SIG-M5 treated with dmso at 0.1 percent for 504 hours (cell line): ENCODE results near the gene CDK14.

Experiments used
- DNase-seq: peaks from one replicate; lab custom pipeline; 2025; ENCODE audit not compliant: unreplicated experiment; lab: John Stamatoyannopoulos, UW

The CDK14 gene

DNA sequence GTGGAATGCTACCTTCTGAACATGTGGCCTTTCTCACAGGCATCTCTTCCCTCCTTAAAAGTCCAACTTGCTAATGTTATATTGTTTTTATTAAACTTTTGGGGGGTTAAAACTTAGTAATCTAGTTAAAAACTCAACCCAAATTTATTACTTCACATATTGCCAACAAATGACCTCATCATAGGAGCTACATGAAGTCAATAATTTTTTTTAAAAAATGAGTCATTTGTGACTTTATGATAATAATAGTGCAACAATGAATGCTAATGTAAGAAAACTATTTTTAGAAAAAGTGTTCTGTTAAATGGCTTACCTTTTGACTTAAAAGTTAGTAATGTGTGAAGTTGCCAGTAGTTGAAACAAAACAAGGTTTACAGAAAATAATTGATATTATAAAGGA, 342.2 kb downstream of the CDK14 start:
- DNase-seq, result no peak

DNA sequence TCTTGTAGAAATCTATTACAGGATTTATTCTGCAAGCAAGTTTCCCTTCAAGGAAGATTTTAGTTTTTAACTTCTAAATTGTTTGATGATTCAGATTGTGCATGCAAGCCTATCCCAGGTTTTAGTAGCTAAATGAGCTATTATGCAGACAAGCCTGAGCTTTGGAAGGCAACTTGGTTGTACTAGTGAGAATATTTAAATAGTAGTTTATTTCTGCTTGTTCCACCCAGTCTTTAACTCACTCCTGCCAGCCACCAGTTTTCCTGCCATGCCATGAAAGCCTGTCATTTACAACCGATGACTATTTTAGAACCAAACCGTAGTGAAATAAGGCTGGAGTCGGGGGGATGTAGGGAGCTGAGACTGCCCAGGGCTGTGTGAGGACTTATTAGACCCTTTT, 343.5 kb downstream of the CDK14 start:
- no peak for DNase-seq

DNA sequence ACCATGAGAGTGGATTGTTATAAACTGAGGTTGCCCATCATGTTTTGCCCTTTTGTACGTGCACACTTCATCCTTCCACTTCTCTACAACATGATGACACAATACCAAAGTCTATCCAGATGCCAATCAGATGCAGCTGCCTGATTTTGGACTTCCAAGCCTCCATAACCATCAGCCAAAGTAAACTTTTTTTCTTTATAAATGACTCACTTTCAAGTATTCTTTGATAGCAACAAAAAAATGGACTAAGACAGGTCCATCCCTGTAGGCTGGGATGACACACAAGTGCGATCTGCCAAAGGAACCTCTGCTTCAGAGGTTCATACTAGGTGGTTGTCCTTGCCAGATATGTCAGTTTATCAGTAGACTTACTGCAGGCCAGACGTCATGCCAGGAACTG, 347.9 kb downstream of the CDK14 start:
- no peak for DNase-seq

DNA sequence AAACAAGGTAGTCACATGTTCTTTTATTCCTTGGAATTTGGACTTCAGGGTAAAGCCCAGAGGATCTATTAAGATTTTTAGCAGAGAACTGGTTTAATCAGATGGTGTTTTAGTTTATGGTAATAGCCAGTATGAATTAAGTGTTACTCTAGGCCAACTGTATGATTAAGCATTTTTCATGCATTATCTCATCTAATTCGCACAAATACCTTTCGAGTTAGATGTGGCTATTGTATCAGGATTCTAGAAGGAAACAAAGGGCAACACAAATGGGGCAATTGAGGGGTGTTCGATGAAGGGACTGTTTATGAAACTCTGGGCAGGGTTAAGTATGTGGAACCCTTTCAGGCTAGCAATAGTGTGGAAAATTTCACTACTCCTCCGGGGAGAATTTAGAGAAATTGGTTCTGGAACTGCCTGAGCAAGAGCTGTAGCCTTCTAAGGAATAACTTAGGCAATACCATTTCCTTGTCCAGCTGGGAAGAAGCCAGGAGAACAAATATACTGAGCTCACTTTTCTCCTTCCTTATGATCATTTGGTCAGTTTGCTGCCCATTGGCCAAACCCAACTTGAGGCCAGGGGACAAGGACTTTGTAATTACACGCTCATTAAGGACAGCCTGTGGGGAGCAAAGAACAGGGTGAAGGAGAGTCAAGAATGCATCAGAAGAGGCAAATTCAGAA, 349.1 kb downstream of the CDK14 start:
- no peak for DNase-seq

DNA sequence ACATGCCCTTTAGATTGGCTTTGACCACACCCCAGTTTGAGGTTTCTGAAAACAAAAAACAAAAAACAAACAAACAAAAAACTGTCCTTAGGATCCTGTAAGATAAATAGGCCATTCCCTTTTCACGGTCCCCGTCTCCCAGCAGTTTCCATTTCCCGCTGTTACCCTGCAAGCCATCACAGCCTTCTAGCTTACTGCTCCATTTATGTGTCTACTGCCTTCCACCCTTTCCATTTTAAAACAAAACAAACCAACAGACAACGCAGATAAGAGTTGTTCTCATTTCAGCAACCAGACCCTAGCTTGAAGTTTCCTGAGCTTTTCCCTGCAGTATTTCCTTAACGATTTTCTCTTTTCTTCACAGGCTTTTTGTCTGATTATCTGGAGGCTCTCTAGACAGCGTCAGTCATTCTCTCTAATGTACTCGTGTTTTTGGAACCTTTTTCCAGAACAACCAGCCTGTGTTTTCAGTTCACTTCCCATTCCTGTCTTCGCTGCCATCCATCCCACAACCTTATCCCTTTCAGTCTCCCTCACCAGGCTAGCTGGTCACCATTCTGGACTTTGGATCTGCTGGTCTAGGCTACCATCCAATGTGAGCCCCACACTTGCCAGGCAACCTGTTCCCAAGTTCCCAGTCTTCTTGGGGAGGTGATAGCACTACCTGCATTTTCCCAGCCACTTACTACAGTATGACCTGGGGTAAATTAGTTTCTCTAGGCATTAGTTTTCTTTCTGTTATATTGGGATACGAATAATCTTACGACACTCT, 350.8 kb downstream of the CDK14 start:
- DNase-seq, result no peak

DNA sequence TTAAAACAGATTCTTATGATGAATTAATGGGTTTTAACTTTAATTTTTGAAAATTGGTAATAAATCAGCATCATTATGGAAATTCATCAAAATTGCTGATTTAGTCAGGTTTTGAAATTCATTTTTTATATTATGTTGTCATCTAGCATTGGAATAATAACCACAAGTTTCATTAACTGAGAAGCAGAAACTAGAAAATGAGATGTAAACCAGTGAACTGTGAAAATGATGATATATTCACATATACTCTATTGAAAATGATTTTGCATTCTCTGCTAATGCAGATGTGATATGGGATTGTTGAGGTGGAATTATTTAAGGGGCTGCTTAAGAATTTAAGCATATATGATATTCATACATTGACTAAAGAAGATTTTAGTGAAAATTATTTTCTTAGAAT, 352.0 kb downstream of the CDK14 start:
- DNase-seq, result no peak

DNA sequence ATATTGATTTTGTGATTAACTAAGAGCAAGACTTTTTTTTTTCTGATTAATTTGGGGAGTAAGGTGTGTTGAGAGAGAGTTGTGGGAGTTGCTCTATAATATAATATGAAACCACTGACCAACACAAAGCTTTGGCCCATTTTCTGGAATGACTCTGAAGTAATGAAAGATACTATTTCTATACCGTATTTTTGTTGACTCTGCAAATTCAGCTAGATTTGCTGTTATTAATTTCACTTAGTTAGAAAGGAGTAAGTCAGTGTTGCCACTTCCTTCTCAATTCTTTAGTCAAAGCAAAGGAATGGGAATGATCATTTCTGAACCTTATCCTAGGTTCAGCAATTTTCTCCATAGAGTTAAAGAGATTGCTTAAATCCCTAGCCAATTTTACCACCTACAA, 355.1 kb downstream of the CDK14 start:
- DNase-seq, result no peak

DNA sequence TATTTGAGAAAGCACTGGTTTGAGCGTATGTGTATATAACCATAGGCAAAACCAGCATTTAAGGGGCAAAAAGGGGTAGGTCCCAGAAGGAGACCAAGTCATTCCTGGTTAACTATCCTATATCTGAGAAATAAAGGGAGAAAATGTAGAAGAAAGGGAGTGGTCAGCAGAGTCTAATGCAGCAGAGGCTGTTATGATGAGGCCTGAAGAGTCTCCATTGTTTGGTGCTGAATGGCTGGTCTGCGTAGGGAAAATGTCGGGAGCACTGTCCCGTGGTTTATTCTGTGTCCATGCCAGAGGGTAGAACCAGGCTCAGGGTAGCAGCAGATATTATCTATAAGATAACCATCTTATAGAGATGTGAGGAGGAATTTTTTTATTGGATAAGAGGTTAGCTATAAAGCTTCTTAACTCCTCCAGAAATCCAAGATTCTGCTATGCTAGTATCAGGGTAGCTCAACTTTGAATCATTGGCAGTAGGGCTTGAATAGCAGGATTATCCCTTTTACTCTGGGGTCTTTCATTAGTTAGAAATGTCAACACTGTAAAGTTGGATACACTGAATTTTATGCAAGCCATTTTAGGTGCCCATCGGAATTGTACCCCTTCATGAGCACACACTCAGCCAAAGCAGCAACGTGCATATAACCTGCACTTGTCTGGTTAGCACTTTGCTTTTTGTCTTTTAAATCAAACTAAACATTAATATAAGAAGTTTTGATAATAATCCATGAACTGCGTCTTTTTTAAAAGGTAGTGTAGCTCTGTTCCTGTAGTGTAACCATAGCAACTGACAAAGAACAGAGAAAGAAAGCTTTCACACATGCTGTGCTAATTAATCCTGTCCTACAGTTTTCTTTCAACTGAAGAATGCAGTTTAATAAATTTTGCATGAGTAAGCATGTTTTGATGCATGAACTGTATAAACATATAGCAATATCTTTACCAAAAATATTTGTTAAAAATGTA, 356.1 kb downstream of the CDK14 start:
- DNase-seq, result no peak

DNA sequence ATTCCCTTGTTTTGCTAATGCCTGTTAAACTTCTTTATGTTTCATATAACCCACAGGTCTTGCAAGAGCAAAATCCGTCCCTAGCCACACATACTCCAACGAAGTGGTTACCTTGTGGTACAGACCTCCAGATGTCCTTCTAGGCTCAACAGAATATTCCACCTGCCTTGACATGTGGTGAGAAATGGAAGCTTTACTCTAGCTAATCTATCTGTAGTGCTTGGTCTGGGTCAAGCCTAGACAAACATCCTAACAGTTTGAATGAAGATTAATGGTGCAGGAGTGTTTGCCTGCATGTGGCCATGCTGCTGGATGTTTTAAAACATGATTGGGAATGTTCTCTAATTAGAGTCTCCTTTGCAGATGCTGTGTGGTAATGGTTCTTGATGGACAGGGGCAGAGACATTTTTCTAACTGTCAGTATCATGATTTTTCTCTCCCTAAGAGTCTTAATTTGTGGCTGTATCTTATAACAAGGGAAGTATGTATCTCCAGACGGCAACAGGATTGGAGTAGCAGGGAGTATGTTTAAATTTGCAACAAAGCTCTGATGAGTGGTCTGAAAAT, 359.6 kb downstream of the CDK14 start:
- DNase-seq, result no peak

DNA sequence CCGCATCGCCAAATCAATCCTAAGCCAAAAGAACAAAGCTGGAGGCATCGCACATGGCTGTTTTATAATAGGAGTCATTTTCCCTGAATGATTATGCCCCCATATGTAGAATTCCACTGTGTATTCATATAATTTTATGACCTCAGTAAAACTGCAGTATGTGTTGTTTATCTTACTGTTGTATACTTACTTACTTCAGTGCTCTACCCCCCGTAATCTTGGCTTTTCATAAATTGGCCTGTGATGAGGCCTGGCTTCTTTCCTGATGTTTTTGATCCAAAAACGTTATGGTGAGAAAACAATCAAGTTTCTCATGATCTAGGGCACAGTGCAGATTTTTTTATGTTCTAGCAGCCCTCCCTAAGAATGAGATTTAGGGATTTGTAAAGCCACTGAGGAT, 361.8 kb downstream of the CDK14 start:
- no peak for DNase-seq

DNA sequence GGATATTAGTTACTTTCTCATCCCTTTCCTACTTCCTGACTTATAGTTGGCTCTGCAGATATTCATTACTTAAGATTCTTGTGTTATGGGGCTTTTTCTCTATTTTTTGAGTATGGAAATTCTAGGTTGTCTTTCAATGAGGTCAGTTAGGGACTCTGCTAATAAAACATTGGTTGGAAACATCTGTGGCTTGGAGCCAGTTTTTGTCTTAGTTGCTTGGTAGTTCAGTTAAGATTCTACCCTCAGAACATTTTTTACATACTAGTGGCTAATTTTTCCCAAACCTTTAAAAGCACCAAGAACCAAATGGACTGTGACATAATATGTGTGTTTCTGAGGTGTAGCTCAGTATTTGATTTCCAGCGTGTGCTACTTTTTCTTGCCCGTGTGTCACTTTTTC, 362.5 kb downstream of the CDK14 start:
- no peak for DNase-seq

DNA sequence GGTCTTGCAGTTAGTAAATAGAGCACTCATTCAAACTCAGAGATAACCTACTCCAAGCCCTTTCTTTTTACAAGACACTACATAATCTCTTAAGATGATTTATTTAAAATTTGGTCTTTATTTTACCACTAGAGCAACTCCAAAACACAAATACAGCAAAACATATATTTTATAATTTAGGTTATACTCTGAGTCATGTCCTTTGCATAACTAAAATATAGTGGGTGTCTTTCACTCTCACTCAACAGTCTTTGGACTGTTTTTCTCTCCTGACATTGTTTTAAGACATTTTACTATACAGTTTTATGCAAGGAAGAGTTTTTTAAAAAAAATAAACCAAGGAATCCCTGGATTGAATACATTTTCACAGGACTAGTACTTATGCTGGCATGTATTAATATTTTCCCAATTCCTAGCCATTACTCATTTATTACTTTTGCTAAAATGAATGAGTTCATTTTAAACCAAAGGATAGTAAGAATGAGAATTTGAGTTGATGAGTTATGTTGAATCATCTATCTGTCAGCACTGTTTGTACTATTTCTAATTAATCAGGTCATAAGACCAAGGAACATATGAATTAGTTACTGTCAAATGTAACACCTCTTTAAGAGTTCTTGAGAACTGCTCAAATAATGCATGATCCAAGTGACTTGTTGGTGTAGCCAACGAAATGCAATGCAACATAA, 365.1 kb downstream of the CDK14 start:
- DNase-seq, result no peak

DNA sequence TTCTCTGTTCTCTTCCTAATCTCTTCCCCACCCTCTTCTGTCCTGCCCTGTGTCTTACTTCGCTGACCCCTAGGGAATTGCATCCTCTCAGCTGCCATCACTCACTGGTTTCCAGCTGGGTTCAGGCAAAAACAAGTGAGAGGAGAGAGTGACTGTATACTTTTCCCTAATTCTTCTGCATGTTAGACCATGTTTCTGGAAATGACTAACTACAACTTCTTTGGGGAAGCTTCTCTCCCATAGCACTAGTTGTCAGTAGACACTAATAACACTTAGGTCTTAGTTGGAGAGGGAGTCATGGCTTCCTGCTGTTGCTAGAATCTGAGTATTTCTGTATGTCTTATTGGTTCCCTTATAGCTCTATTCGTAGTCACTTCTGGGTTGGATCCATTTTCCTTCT, 369.1 kb downstream of the CDK14 start:
- no peak for DNase-seq

DNA sequence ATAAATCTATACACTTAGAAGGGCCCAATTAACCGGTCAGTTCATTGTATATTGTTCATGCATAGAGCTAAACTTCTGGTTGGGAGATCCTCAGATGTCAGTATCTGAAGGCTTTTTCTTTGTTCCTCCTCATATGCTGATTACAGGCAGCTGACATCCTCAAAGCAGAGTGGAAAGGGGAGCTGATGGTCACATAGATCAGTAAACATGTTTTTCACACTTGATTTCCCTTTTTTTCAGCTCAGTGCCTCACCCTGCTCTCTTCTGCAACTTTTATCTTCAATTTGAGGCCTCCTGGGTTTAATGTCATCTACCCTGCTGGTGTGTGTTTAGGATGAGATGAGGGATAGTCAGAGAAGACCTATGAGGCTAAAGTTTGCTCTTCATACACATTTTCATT, 370.2 kb downstream of the CDK14 start:
- DNase-seq, result no peak

DNA sequence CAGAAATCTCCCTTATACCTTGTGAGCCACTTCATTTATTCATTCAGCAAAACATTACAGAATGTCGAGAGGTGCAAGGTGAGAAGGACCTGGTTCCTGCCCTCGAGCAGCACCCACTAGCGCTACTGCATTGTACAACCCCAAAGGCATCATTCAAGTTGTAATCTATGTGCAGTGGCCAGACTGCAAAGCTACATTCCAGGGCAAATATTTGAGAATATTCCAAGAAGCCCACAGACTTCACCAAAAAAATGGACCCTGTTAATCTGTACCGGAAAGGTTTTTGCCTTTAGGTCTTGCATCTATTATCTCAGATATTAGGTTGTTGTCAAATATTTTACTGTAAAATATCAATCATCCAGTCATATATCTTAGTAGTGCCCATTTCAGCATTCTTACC, 372.8 kb downstream of the CDK14 start:
- DNase-seq, result no peak

DNA sequence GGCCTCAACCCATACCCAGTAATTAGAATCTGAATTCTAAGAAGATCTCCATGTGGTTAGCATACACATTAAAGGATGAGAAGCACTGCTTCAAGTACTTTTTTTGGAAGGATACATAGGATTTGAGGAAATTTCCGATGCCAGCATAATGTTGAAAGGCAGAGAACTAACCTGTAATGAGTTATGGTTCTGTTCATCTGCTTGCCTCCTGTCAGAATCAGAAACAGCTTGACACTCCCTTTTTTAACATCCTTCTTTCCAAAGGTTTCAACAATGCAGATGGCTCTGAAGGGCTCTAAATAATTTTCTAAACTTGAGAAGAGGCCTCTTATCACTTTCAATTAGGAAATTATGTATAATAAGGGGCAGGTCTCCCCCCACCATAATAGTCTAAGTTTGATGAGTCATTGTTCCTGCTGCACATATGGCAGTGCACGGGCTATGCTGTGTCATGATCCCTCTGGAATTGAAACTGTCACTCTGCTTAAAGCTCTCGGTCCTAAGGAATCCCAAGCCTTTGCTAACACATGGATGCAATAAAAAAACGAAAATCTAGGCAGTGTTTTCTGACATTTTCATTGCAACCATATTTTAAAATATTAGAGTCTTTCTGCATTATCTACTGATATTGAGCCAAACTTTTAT, 376.9 kb downstream of the CDK14 start:
- DNase-seq, result no peak

DNA sequence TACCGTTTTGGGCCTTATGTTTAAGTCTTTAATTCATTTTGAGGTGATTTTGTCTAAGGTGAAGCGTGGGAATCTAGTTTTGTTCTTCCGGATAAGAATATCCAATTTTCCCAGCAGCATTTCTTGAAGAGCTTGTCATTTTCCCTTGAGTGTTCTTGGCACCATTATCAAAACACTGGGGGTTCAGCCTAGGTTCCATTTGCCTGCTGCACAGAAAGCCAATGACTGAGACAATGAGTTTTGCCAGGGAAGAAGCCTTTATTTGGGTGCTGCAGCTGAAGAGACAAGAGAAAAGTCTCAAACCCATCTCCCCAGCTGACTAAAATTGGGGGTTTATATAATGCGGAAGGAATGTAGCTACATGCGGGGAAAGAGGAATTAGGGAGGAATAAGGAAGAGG, 380.9 kb downstream of the CDK14 start:
- DNase-seq, result no peak

DNA sequence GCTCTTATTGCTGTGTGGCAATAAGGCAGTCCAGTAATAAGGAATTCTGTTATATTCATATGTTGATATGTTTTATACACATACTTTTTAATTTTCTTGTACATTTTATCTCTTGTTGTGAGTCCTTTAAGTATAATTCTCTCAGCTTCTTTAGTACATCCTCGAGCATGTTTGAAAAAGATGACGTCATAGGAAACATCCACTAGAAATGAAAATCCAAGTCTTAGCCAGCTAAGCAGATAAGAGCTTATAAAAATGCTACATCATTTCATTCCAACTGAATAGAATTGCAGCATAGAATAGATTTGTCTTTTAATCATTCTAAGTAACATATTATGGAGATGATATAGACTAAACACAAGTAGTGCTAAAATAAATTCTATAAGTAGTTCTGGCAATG, 384.4 kb downstream of the CDK14 start:
- no peak for DNase-seq

DNA sequence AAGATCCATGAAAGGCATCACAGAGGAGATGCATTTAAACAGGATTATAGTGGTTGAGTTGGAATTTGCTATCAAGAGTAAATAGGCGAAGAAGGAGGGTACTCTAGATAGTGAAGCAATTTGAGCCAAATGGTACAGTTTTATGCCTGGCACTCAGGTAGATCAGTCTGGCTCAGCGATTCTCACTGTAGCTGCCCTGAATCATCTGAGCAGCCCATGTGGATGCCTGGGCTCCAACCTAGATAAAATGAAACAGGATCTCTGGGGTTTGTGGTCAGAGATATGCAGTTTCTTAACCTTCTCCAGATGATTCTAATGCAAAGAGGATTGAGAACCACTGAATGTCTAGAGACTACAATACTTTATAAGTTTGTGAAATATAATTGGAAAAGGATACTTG, 386.1 kb downstream of the CDK14 start:
- DNase-seq, result no peak

DNA sequence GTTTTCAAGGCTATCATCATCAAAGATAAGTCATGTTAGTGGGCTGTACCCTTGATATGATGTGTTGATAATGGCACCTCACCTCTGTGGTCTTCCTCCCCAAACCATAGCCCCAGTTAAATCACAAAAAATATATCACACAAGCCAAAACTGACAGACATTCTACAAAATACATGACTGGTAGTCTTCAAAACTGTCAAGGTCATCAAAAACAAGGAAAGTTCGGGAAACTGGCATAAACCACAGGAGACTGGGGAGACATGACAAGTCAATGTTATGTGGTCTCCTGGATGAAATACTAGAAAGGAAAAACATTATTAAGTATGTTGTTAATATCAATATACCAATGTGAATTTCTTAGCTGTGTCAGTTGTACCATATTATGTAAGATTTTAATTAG, 388.6 kb downstream of the CDK14 start:
- DNase-seq, result no peak
